Measurements from ENCODE around the gene ATRIP. TPM values are rescaled to one million over a fixed set of nuclear protein-coding genes. Genes with fewer than 3 reads are reported as not detected.

ATRIP gene
- total and polyA plus RNA-seq, 2 of the 4 experiments (the other 2 are of a cell fraction), result 6.8 to 10.8 TPM

GRCh38 chr3:48398701-48399386 lies 47.7 kb upstream of the ATRIP start (continued):
- TF ChIP-seq ELK1 (IDR thresholded peaks at IDR 0.05; ENCODE audit: borderline replicate concordance, low read depth, low read length), result no peak

GRCh38 chr3:48399387-48400172 lies 47.0 kb upstream of the ATRIP start:
- Histone ChIP-seq H3K4me1 (ENCODE audit: control insufficient read depth, insufficient read depth, low read length) (peaks cover 7% of the 10 kb centered on the region), H2BK120ac (ENCODE audit: low read depth, low read length) (no peak overlapping the region), H4K5ac (ENCODE audit: low read depth, low read length) (no peak overlapping the region), H3K56ac (ENCODE audit: extremely low read depth, insufficient read depth, low read length) (no peak overlapping the region), H3K9me1 (ENCODE audit: insufficient read depth, low read length) (peaks cover 7% of the 10 kb centered on the region; the same call in 1 of the 2 replicates), H3K27ac (ENCODE audit: insufficient read depth, low read length) (no peak overlapping the region), H3K4me2 (ENCODE audit: low read depth, low read length) (no peak overlapping the region), H2BK20ac (ENCODE audit: low read depth, low read length) (no peak overlapping the region), H4K8ac (ENCODE audit: low read depth in 2 of 2, low read length in 2 of 2) (no peak overlapping the region), H3K36me3 (ENCODE audit: control insufficient read depth, insufficient read depth, low read length) (peaks cover 12% of the 10 kb centered on the region; the same call in 1 of the 2 replicates), H4K20me1 (ENCODE audit: insufficient read depth, low read length) (no peaks in the 10 kb centered on the region), H3K27me3 (ENCODE audit: control insufficient read depth, insufficient read depth, low read length) (peaks cover 10% of the 10 kb centered on the region), H2AFZ (replicated peaks; ENCODE audit: low read length, poor library complexity) (peak overlapping the region; percentile 50), H3K23ac (ENCODE audit: low read depth, low read length) (no peak overlapping the region), H3K9me3 (ENCODE audit: control insufficient read depth, insufficient read depth, low read length) (no peaks in the 10 kb centered on the region), H3K79me1 (ENCODE audit: low read depth in 1 of 2, low read length in 2 of 2) (no peaks in the 10 kb centered on the region), H2AK9ac (replicated peaks; ENCODE audit: low read depth, low read length, poor library complexity) (peak overlapping the region; percentile 48), H3K4me3 (ENCODE audit: insufficient read depth, low read depth, low read length) (no peak overlapping the region), H2AK5ac (ENCODE audit: low read depth, low read length) (no peak overlapping the region), H4K91ac (ENCODE audit: insufficient read depth, low read depth, low read length) (no peak overlapping the region), H2BK5ac (ENCODE audit: low read depth, low read length, poor library complexity, severe bottlenecking) (no peak overlapping the region), H3K14ac (replicated peaks; ENCODE audit: low read depth, low read length) (no peak overlapping the region), H3K9ac (ENCODE audit: low read depth, low read length) (no peak overlapping the region), H3K4ac (ENCODE audit: low read depth, low read length) (no peak overlapping the region), H2BK15ac (ENCODE audit: low read depth, low read length) (no peak overlapping the region), H3K18ac (ENCODE audit: low read depth, low read length) (no peak overlapping the region)
- ATAC-seq (ENCODE audit: low read depth) (no peak), DNase-seq (no peak)
- BruUV-seq (replicated peaks), result no TSS peak
- POLR2A ChIA-PET (ENCODE audit: unreplicated experiment), result no interaction called here
- CTCF ChIA-PET, result interaction anchor here (1.8 to 4.8 kb wide), 2 partner anchors 33 to 37 kb away, joined by 16 to 65 read pairs; no protein-coding TSS in a partner anchor
- in situ Hi-C loops (cut with MboI; ENCODE audit: low sequenced_read_pairs), result loop anchor here (5.0 kb wide), 1 partner anchor 38 kb away; no protein-coding TSS in a partner anchor
- intact Hi-C loops (cut with micrococcal nuclease), result no loop called here
- 100% methylated on average over 1 of the region's 4 CpGs; no CpG with 5 or more reads in 1 of the 2 experiments for WGBS, 2 experiments (ENCODE audit: extremely low coverage in 2 of 2, insufficient read length in 1 of 2)
- dilution Hi-C loops (cut with HindIII; ENCODE audit: low sequenced_read_pairs, unreplicated experiment), result no loop called here
- TF ChIP-seq SMC3 (IDR thresholded peaks at IDR 0.05; ENCODE audit: low read depth, low read length), result no peak
- TF ChIP-seq MAFK (IDR thresholded peaks at IDR 0.05; ENCODE audit: low read depth, low read length), result no peak
- no peak for TF ChIP-seq CTCF (conservative IDR thresholded peaks at IDR 0.05; ENCODE audit: low read depth, low read length)
- no peak for TF ChIP-seq ELK1 (IDR thresholded peaks at IDR 0.05; ENCODE audit: borderline replicate concordance, low read depth, low read length)
- no peak for TF ChIP-seq USF2 (IDR thresholded peaks at IDR 0.05; ENCODE audit: low read depth, low read length)
- no peak for TF ChIP-seq CHD1 (IDR thresholded peaks at IDR 0.05; ENCODE audit: low read depth, low read length)
- no peak for TF ChIP-seq BHLHE40 (IDR thresholded peaks at IDR 0.05; ENCODE audit: low read depth, low read length)
- no peak for TF ChIP-seq MXI1 (IDR thresholded peaks at IDR 0.05; ENCODE audit: borderline replicate concordance, low read depth, low read length)

Measured in IMR-90 (cell line).